Measurements from ENCODE around the gene C16orf92. TPM values are rescaled to one million over a fixed set of nuclear protein-coding genes. Genes with fewer than 3 reads are reported as not detected.

Gene C16orf92
- polyA plus RNA-seq, 1 donor from 2014 or later = not detected

DNA sequence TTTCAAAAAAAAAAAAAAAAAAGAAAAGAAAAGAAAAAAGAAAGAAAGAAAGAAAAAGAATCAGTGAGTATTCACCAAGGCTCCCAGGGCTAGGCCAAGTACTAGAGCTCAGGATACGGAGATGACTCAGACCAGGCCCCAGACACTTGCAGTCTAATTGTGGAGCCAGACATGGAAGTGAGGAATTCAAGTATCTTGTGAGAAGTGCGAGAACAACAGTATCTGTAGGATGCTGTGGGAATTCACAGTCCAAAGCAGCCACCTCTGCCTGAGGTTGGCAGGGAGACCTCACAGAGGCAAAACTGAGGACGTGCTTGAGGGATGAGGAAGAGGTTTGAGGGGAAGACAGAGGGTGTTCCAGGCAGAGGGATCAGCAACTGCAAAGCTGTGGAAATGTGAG, 28.5 kb downstream of the C16orf92 start:
- Histone ChIP-seq H3K27ac (ENCODE audit: low read length) (no peak overlapping the region), H3K9me3 (ENCODE audit: low read length) (no peaks in the 10 kb centered on the region), H3K9me2 (ENCODE audit: insufficient read depth, low read length) (no peaks in the 10 kb centered on the region), H4K20me1 (ENCODE audit: insufficient read depth) (no peaks in the 10 kb centered on the region), H3K4me2 (ENCODE audit: low read length) (no peak overlapping the region), H2AFZ (ENCODE audit: low read depth, low read length) (no peak overlapping the region), H3K27me3 (ENCODE audit: insufficient read depth, low read depth, low read length) (no peaks in the 10 kb centered on the region), H3K36me3 (ENCODE audit: insufficient read depth, low read length) (no peaks in the 10 kb centered on the region), H3F3A (ENCODE audit: insufficient read depth, low read length, poor library complexity, severe bottlenecking) (no peaks in the 10 kb centered on the region), H3K9ac (ENCODE audit: low read length) (no peak overlapping the region), H3K79me2 (replicated peaks; ENCODE audit: insufficient read depth, low read length) (peaks cover 10% of the 10 kb centered on the region), H3K4me3 (ENCODE audit: low read length) (no peak overlapping the region)
- TF ChIP-seq, protein P1, sequence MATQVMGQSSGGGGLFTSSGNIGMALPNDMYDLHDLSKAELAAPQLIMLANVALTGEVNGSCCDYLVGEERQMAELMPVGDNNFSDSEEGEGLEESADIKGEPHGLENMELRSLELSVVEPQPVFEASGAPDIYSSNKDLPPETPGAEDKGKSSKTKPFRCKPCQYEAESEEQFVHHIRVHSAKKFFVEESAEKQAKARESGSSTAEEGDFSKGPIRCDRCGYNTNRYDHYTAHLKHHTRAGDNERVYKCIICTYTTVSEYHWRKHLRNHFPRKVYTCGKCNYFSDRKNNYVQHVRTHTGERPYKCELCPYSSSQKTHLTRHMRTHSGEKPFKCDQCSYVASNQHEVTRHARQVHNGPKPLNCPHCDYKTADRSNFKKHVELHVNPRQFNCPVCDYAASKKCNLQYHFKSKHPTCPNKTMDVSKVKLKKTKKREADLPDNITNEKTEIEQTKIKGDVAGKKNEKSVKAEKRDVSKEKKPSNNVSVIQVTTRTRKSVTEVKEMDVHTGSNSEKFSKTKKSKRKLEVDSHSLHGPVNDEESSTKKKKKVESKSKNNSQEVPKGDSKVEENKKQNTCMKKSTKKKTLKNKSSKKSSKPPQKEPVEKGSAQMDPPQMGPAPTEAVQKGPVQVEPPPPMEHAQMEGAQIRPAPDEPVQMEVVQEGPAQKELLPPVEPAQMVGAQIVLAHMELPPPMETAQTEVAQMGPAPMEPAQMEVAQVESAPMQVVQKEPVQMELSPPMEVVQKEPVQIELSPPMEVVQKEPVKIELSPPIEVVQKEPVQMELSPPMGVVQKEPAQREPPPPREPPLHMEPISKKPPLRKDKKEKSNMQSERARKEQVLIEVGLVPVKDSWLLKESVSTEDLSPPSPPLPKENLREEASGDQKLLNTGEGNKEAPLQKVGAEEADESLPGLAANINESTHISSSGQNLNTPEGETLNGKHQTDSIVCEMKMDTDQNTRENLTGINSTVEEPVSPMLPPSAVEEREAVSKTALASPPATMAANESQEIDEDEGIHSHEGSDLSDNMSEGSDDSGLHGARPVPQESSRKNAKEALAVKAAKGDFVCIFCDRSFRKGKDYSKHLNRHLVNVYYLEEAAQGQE (IDR thresholded peaks at IDR 0.05; ENCODE audit: borderline replicate concordance) = no peak
- TF ChIP-seq TAF1 (IDR thresholded peaks at IDR 0.05; ENCODE audit: low read depth) (no peak), MXI1 (conservative IDR thresholded peaks at IDR 0.05; ENCODE audit: poor library complexity, severe bottlenecking) (no peak), EZH2 (IDR thresholded peaks at IDR 0.05; ENCODE audit: borderline replicate concordance, insufficient read depth, low read length, poor library complexity, severe bottlenecking) (no peak), RAD21 (conservative IDR thresholded peaks at IDR 0.05) (no peak), EP300 (conservative IDR thresholded peaks at IDR 0.05; ENCODE audit: poor library complexity, severe bottlenecking) (no peak), SMC3 (conservative IDR thresholded peaks at IDR 0.05; ENCODE audit: poor library complexity) (no peak), POLR2AphosphoS5 (IDR thresholded peaks at IDR 0.05) (no peak)
- TF ChIP-seq, protein P2, sequence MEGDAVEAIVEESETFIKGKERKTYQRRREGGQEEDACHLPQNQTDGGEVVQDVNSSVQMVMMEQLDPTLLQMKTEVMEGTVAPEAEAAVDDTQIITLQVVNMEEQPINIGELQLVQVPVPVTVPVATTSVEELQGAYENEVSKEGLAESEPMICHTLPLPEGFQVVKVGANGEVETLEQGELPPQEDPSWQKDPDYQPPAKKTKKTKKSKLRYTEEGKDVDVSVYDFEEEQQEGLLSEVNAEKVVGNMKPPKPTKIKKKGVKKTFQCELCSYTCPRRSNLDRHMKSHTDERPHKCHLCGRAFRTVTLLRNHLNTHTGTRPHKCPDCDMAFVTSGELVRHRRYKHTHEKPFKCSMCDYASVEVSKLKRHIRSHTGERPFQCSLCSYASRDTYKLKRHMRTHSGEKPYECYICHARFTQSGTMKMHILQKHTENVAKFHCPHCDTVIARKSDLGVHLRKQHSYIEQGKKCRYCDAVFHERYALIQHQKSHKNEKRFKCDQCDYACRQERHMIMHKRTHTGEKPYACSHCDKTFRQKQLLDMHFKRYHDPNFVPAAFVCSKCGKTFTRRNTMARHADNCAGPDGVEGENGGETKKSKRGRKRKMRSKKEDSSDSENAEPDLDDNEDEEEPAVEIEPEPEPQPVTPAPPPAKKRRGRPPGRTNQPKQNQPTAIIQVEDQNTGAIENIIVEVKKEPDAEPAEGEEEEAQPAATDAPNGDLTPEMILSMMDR (IDR thresholded peaks at IDR 0.05; ENCODE audit: poor library complexity, severe bottlenecking) = no peak

DNA sequence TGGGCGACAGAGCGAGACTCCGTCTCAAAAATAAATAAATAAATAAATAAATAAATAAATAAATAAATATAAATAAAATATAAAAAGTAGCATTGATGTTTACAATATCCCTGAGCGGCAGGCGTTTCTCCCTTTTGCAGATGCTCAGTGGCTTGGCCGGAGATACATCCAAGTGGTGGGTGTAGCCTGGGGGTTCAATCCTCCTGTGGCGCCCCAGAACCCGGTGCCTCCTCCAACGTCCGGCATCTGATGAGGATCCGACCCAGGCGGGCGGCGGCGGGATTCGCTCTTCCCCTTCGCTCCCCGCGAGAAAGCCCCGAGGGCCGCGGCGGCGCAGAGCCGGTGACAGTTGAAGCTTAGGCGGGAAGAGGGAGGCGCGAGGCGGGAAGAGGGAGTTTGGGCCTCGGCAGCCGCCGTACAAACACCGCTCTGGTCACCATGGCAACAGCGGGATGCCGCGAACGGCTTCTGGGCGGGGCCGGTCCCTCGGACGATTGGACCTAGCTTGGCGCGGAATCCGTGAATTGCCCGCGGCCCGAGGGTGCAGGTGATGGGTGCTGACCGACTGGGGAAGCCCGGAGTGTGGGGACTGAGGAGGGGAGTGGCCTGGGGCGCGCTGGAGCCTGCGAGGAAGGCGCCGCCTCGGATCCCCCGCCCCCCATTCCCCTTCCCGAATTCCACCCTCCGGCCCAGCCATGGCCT, 29.8 kb downstream of the C16orf92 start:
- peak overlapping the region; percentile 79 for H3K9ac ChIP-seq (ENCODE audit: low read length)
- H3K36me3 ChIP-seq (ENCODE audit: insufficient read depth, low read length) = no peaks in the 10 kb centered on the region
- H3K4me3 ChIP-seq (ENCODE audit: low read length) = peak overlapping the region; percentile 95
- H2AFZ ChIP-seq (ENCODE audit: low read depth, low read length) = peak overlapping the region; percentile 56
- TF ChIP-seq EP300 (conservative IDR thresholded peaks at IDR 0.05; ENCODE audit: poor library complexity, severe bottlenecking) = peak; percentile 64
- TF ChIP-seq RAD21 (conservative IDR thresholded peaks at IDR 0.05) = no peak
- TF ChIP-seq EZH2 (IDR thresholded peaks at IDR 0.05; ENCODE audit: borderline replicate concordance, insufficient read depth, low read length, poor library complexity, severe bottlenecking) = no peak
- peak; percentile 76 for TF ChIP-seq MXI1 (conservative IDR thresholded peaks at IDR 0.05; ENCODE audit: poor library complexity, severe bottlenecking)
- peak; percentile 18 for TF ChIP-seq SMC3 (conservative IDR thresholded peaks at IDR 0.05; ENCODE audit: poor library complexity)
- TF ChIP-seq, protein P1 (IDR thresholded peaks at IDR 0.05; ENCODE audit: borderline replicate concordance) = peak; percentile 53
- TF ChIP-seq POLR2AphosphoS5 (IDR thresholded peaks at IDR 0.05) = peak; percentile 53
- TF ChIP-seq TAF1 (IDR thresholded peaks at IDR 0.05; ENCODE audit: low read depth) = no peak
- TF ChIP-seq, protein P2 (IDR thresholded peaks at IDR 0.05; ENCODE audit: poor library complexity, severe bottlenecking) = no peak
- no peaks in the 10 kb centered on the region for H3K27me3 ChIP-seq (ENCODE audit: insufficient read depth, low read depth, low read length)
- peaks cover 10% of the 10 kb centered on the region for H3K79me2 ChIP-seq (replicated peaks; ENCODE audit: insufficient read depth, low read length)
- no peaks in the 10 kb centered on the region for H3K9me3 ChIP-seq (ENCODE audit: low read length)
- H3K27ac ChIP-seq (ENCODE audit: low read length) = peak overlapping the region; percentile 24
- H3F3A ChIP-seq (ENCODE audit: insufficient read depth, low read length, poor library complexity, severe bottlenecking) = no peaks in the 10 kb centered on the region
- no peaks in the 10 kb centered on the region for H4K20me1 ChIP-seq (ENCODE audit: insufficient read depth)
- no peaks in the 10 kb centered on the region for H3K9me2 ChIP-seq (ENCODE audit: insufficient read depth, low read length)
- H3K4me2 ChIP-seq (ENCODE audit: low read length) = peak overlapping the region; percentile 100
